SK-N-SH (cell line): ENCODE results near the gene ZNF407. TPM values are rescaled to one million over a fixed set of nuclear protein-coding genes. Genes with fewer than 3 reads are reported as not detected.

Experiments
- CTCF ChIA-PET: fragments of 300-600, 350-600 bp; formaldehyde crosslinking; extraction: SDS; loops from one replicate; lab custom pipeline; 2021; lab: Yijun Ruan, JAX
- POLR2A ChIA-PET: fragments of 350-600 bp; sonication (Branson Sonifier 250); formaldehyde crosslinking; extraction: SDS; loops from one replicate; lab custom pipeline; 2020; ENCODE audit warnings: antibody characterized with exemption, inconsistent platforms; lab: Yijun Ruan, JAX
- DNase-seq: peaks from one replicate; pipeline ENCODE4 v3.0.0; 2012
- H2AFZ ChIP-seq: fragments of 200-600 bp; sonication (generic); 2 replicates; pipeline ENCODE4 v1.8.1; 2016; ENCODE audit warnings: antibody characterized with exemption, mild to moderate bottlenecking, low read depth
- H3F3A ChIP-seq: fragments of 200-600 bp; sonication (generic); replicated peaks from 2 replicates; pipeline ENCODE3; 2016; ENCODE audit warnings: antibody characterized with exemption, mild to moderate bottlenecking; ENCODE audit not compliant: insufficient read depth
- H3K27ac ChIP-seq, 2 experiments: fragments of 200-500 bp in 1 of 2; fragments of 200-600 bp in 1 of 2; sonication (Bioruptor generic) in 1 of 2; sonication (generic), shearing (Covaris generic) in 1 of 2; 2 replicates each; pipeline versions ENCODE4 v1.5.1 to v1.6.1; 2014 to 2016; ENCODE audit warnings: low read depth in 2 of 2, inconsistent platforms in 1 of 2, low read length in 1 of 2, mild to moderate bottlenecking in 1 of 2, mixed read lengths in 1 of 2
- H3K27me3 ChIP-seq: fragments of 200-600 bp; sonication (generic), shearing (Covaris generic); 2 replicates; pipeline ENCODE4 v1.6.1; 2016; ENCODE audit warnings: mixed run types; ENCODE audit not compliant: insufficient read depth
- H3K36me3 ChIP-seq, 2 experiments: fragments of 200-500 bp in 1 of 2; fragments of 200-600 bp in 1 of 2; sonication (Bioruptor generic) in 1 of 2; sonication (generic) in 1 of 2; replicated peaks in 1 of 2; 2 replicates each; pipeline versions ENCODE3 to v1.5.1; 2014 to 2016; ENCODE audit warnings: low read length in 1 of 2, mild to moderate bottlenecking in 1 of 2; ENCODE audit not compliant: insufficient read depth in 2 of 2, control insufficient read depth in 1 of 2
- H3K4me1 ChIP-seq, 2 experiments: fragments of 200-500 bp in 1 of 2; fragments of 200-600 bp in 1 of 2; sonication (Bioruptor generic) in 1 of 2; sonication (generic), shearing (Covaris generic) in 1 of 2; 2 replicates each; pipeline versions ENCODE4 v1.5.1 to v1.6.1; 2014 to 2016; ENCODE audit warnings: low read depth in 1 of 2, low read length in 1 of 2, mixed run types in 1 of 2; ENCODE audit not compliant: insufficient read depth in 2 of 2, control insufficient read depth in 1 of 2
- H3K4me2 ChIP-seq: fragments of 200-600 bp; sonication (generic), shearing (Covaris generic); 2 replicates; pipeline ENCODE4 v1.6.1; 2017; ENCODE audit warnings: mixed run types
- H3K4me3 ChIP-seq, 2 experiments: fragments of 200-500 bp in 1 of 2; fragments of 200-600 bp in 1 of 2; sonication (Bioruptor generic) in 1 of 2; sonication (generic), shearing (Covaris generic) in 1 of 2; 2 replicates each; pipeline versions ENCODE4 v1.5.1 to v1.8.1; 2014 to 2016; ENCODE audit warnings: low read depth in 2 of 2, inconsistent platforms in 1 of 2, low read length in 1 of 2, mild to moderate bottlenecking in 1 of 2, mixed read lengths in 1 of 2, moderate library complexity in 1 of 2
- H3K79me2 ChIP-seq: fragments of 200-600 bp; sonication (generic); 2 replicates; pipeline ENCODE4 v1.8.1; 2017; ENCODE audit warnings: mild to moderate bottlenecking; ENCODE audit not compliant: insufficient read depth
- H3K9ac ChIP-seq: fragments of 200-600 bp; sonication (generic); 2 replicates; pipeline ENCODE4 v1.6.1; 2017; ENCODE audit warnings: mixed run types
- H3K9me2 ChIP-seq: fragments of 200-600 bp; sonication (generic); 2 replicates; pipeline ENCODE4 v1.6.1; 2017; ENCODE audit warnings: mixed run types
- H3K9me3 ChIP-seq: fragments of 200-600 bp; sonication (generic); 2 replicates; pipeline ENCODE4 v1.6.1; 2017; ENCODE audit warnings: mixed run types, mild to moderate bottlenecking, moderate library complexity
- H4K20me1 ChIP-seq: fragments of 200-600 bp; sonication (generic); 2 replicates; pipeline ENCODE4 v1.6.1; 2017; ENCODE audit warnings: mild to moderate bottlenecking, mixed run types; ENCODE audit not compliant: insufficient read depth
- CHD2 ChIP-seq: fragments of 150-350 bp; IDR thresholded peaks from 2 replicates; pipeline ENCODE4 v1.6.1; 2018; ENCODE audit warnings: low read length; ENCODE audit not compliant: partially characterized antibody
- EP300 ChIP-seq, 2 experiments: IDR thresholded peaks; 2 replicates each; pipeline versions ENCODE4 v1.4.0 to v1.6.1; 2012; ENCODE audit warnings: borderline replicate concordance in 1 of 2, low read depth in 1 of 2, low read length in 1 of 2
- FOXJ3 ChIP-seq: sonication (generic); formaldehyde crosslinking; IDR thresholded peaks from 2 replicates; pipeline ENCODE4 v1.5.1; 2020; ENCODE audit warnings: mild to moderate bottlenecking, missing genetic modification reagents
- GABPA ChIP-seq: IDR thresholded peaks from 2 replicates; pipeline ENCODE4 v1.4.0; 2012; ENCODE audit warnings: low read depth, mild to moderate bottlenecking
- GATA2 ChIP-seq: sonication (generic); formaldehyde crosslinking; IDR thresholded peaks from 2 replicates; pipeline ENCODE4 v1.5.0; 2020; ENCODE audit warnings: mild to moderate bottlenecking, missing genetic modification reagents
- IRF3 ChIP-seq: fragments of 150-350 bp; IDR thresholded peaks from 2 replicates; pipeline ENCODE4 v1.6.1; 2016; ENCODE audit warnings: mild to moderate bottlenecking, low read depth, low read length
- JUND ChIP-seq: IDR thresholded peaks from 2 replicates; pipeline ENCODE4 v1.4.0; 2012
- MAX ChIP-seq: IDR thresholded peaks from 2 replicates; pipeline ENCODE4 v1.4.0; 2012; ENCODE audit warnings: low read depth
- POLR2AphosphoS5 ChIP-seq: IDR thresholded peaks from 2 replicates; pipeline ENCODE4 v1.6.1; 2012; ENCODE audit warnings: low read depth, low read length
- RAD21 ChIP-seq: IDR thresholded peaks from 2 replicates; pipeline ENCODE4 v1.6.1; 2012; ENCODE audit warnings: mild to moderate bottlenecking, low read length
- RCOR1 ChIP-seq: fragments of 150-350 bp; IDR thresholded peaks from 2 replicates; pipeline ENCODE4 v1.6.1; 2017; ENCODE audit warnings: antibody characterized with exemption, low read length
- RXRA ChIP-seq: IDR thresholded peaks from 2 replicates; pipeline ENCODE4 v1.4.0; 2012; ENCODE audit warnings: low read depth, mild to moderate bottlenecking, borderline replicate concordance
- SMC3 ChIP-seq: IDR thresholded peaks from 2 replicates; pipeline ENCODE4 v1.6.1; 2012; ENCODE audit warnings: low read depth, low read length, improper control_type of control experiment
- TAF1 ChIP-seq: IDR thresholded peaks from 2 replicates; pipeline ENCODE4 v1.6.1; 2012; ENCODE audit warnings: low read depth, mild to moderate bottlenecking, low read length, moderate library complexity, borderline replicate concordance
- USF1 ChIP-seq: IDR thresholded peaks from 2 replicates; pipeline ENCODE4 v1.4.0; 2012; ENCODE audit warnings: low read depth, borderline replicate concordance
- USF2 ChIP-seq: fragments of 150-350 bp; IDR thresholded peaks from 2 replicates; pipeline ENCODE4 v1.6.1; 2017; ENCODE audit warnings: antibody characterized with exemption, low read length, low read depth, borderline replicate concordance
- YY1 ChIP-seq: IDR thresholded peaks from 2 replicates; pipeline ENCODE4 v1.4.0; 2012; ENCODE audit warnings: low read depth, mild to moderate bottlenecking
- ZBTB33 ChIP-seq: IDR thresholded peaks from 2 replicates; pipeline ENCODE4 v1.4.0; 2012; ENCODE audit warnings: low read depth, borderline replicate concordance
- WGBS: methylation state at CpG from one replicate; pipeline ENCODE4 v1.1.6; 2017; ENCODE audit warnings: low lambda C conversion rate; 5-methylcytosine and 5-hydroxymethylcytosine counted together
- polyA plus RNA-seq, 3 experiments: library from polyadenylated mRNA; depleted of rRNA; stranded (reverse); fragments of >200 nt; gene quantifications; 2 replicates each; pipeline ENCODE4 v1.2.3, GENCODE V29; 2012

The ZNF407 gene
- polyA plus RNA-seq, 1 of the 3 experiments (the other 2 are of a cell fraction) = 2.6 TPM

GRCh38 chr18:74901362-74902146 lies 303.9 kb downstream of the ZNF407 start:
- Histone ChIP-seq H3K9me2 (no peaks in the 10 kb centered on the region), H3K79me2 (no peaks in the 10 kb centered on the region), H3K27me3 (no peaks in the 10 kb centered on the region), H3K4me2 (no peak overlapping the region), H3F3A (peaks cover 9% of the 10 kb centered on the region), H3K27ac (no peak overlapping the region), H3K9ac (no peak overlapping the region), H2AFZ (no peak overlapping the region), H3K4me1 (peaks cover 3 to 18% of the 10 kb centered on the region in 2 experiments; a peak in 2 of 4 replicates), H3K9me3 (no peaks in the 10 kb centered on the region), H3K36me3 (peaks cover 0 to 4% of the 10 kb centered on the region in 2 experiments), H3K4me3 (no peak overlapping the region), H4K20me1 (no peaks in the 10 kb centered on the region)
- ChIA-PET CTCF (no interaction called here), POLR2A (no interaction called here)
- 87% methylated on average over 4 of the region's 4 CpGs for WGBS
- no peak for DNase-seq
- TF ChIP-seq JUND (no peak), RCOR1 (no peak), IRF3 (no peak), POLR2AphosphoS5 (no peak), GABPA (no peak), RXRA (no peak)
- TF ChIP-seq, all 33 proteins: peak for 0

GRCh38 chr18:74902147-74902455 lies 304.4 kb downstream of the ZNF407 start:
- no peaks in the 10 kb centered on the region for H3K79me2 ChIP-seq
- H3K4me1 ChIP-seq = peaks cover 3 to 17% of the 10 kb centered on the region in 2 experiments; a peak in 2 of 4 replicates
- H4K20me1 ChIP-seq = no peaks in the 10 kb centered on the region
- H3K9me3 ChIP-seq = no peaks in the 10 kb centered on the region
- no peak overlapping the region for H3K27ac ChIP-seq
- H3K4me2 ChIP-seq = no peak overlapping the region
- H3K4me3 ChIP-seq = no peak overlapping the region
- H2AFZ ChIP-seq = no peak overlapping the region
- DNase-seq = no peak
- ChIA-PET POLR2A (no interaction called here), CTCF (no interaction called here)
- H3K9ac ChIP-seq = no peak overlapping the region
- no peak for TF ChIP-seq GATA2
- TF ChIP-seq CHD2 = no peak
- TF ChIP-seq RAD21 = no peak
- TF ChIP-seq SMC3 = no peak
- TF ChIP-seq POLR2AphosphoS5 = no peak
- TF ChIP-seq ZBTB33 = no peak
- TF ChIP-seq FOXJ3 = no peak
- no peak for TF ChIP-seq MAX
- TF ChIP-seq USF1 = no peak
- TF ChIP-seq GABPA = no peak
- no peak for TF ChIP-seq USF2
- no peak for TF ChIP-seq TAF1
- TF ChIP-seq YY1 = no peak
- no peak for TF ChIP-seq RXRA
- no peak for TF ChIP-seq EP300 (IDR thresholded peaks at IDR 0.05; ENCODE audit: borderline replicate concordance in 1 of 2, low read depth in 1 of 2, low read length in 1 of 2)
- H3K9me2 ChIP-seq = no peaks in the 10 kb centered on the region
- peaks cover 8% of the 10 kb centered on the region for H3F3A ChIP-seq
- 94% methylated on average over 13 of the region's 13 CpGs for whole genome bisulfite sequencing
- peaks cover 0 to 1% of the 10 kb centered on the region in 2 experiments for H3K36me3 ChIP-seq
- no peaks in the 10 kb centered on the region for H3K27me3 ChIP-seq
